Right atrium auricular region (tissue), 2 donors: ENCODE data around the gene GAB4. TPM values are rescaled to one million over a fixed set of nuclear protein-coding genes. Genes with fewer than 3 reads are reported as not detected.
"Not testable (repeated sequence)": the region's sequence is repeated elsewhere in the genome, so short reads cannot be mapped to it uniquely, and the experiment has no call there.

Experiments used
- DNase-seq: peaks from one replicate; pipeline ENCODE4 v3.0.0-alpha.2; 2019; ENCODE audit warnings: low spot score
- H3K27ac ChIP-seq, 2 donors: fragments of 200-600 bp; sonication (generic); 1 replicate in 1 of 2; 2 replicates in 1 of 2; pipeline ENCODE4 v1.5.1; 2016 to 2019
- H3K27me3 ChIP-seq, 2 donors: fragments of 200-600 bp; sonication (generic); one replicate each; pipeline versions ENCODE4 v1.5.1 to v1.6.0; 2017 to 2019
- H3K36me3 ChIP-seq: fragments of 200-600 bp; sonication (generic); one replicate; pipeline ENCODE4 v1.5.1; 2016
- H3K4me1 ChIP-seq, 2 donors: fragments of 200-600 bp; sonication (generic); one replicate each; pipeline versions ENCODE4 v1.5.1 to v1.6.0; 2017 to 2019
- H3K4me3 ChIP-seq, 2 donors: fragments of 200-600 bp; sonication (generic); 1 replicate in 1 of 2; 2 replicates in 1 of 2; pipeline ENCODE4 v1.5.1; 2017 to 2019; ENCODE audit warnings: mild to moderate bottlenecking in 1 of 2, moderate library complexity in 1 of 2
- H3K9me3 ChIP-seq, 2 donors: fragments of 200-600 bp; sonication (generic); one replicate each; pipeline ENCODE4 v1.5.1; 2019
- total RNA-seq, 2 donors: library from RNA; depleted of rRNA; stranded (reverse); fragments of >200 nt; gene quantifications; one replicate each; pipeline ENCODE4 v1.1.0, GENCODE V29; 2016
- TF ChIP-seq, protein P1 (sequence below), 2 donors: fragments of 200-600 bp; sonication (generic); IDR thresholded peaks; one replicate each; pipeline ENCODE4 v1.5.1; 2019; ENCODE audit warnings: antibody characterized with exemption in 2 of 2

GAB4 gene
- total RNA-seq, 2 donors from 2014 or later: not detected

DNA sequence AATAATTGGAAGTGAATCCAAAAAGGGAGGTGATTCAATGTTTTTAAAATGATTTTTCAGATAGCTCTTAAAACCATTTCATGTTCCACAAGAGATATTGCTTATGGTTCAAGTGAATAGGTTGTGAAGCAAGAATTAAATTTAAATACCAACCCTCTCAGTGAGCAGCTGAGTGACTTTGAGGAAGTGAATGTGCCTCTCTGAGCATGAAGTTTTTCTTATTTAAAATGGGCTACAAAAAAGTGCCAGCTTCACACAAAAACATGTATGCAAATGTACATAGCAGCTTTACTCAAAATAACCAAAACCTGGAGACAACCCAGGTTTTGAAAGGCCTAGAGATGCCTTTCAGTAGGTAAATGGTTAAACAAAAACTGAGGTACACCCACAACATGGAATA is 35.5 kb upstream of the GAB4 start:
- Histone ChIP-seq H3K36me3 (no peaks in the 10 kb centered on the region), H3K4me3 (no peak overlapping the region), H3K9me3 (no peaks in the 10 kb centered on the region), H3K27ac (no peak overlapping the region), H3K27me3 (no peaks in the 10 kb centered on the region), H3K4me1 (no peaks in the 10 kb centered on the region)
- no peak for DNase-seq
- TF ChIP-seq, protein P1, sequence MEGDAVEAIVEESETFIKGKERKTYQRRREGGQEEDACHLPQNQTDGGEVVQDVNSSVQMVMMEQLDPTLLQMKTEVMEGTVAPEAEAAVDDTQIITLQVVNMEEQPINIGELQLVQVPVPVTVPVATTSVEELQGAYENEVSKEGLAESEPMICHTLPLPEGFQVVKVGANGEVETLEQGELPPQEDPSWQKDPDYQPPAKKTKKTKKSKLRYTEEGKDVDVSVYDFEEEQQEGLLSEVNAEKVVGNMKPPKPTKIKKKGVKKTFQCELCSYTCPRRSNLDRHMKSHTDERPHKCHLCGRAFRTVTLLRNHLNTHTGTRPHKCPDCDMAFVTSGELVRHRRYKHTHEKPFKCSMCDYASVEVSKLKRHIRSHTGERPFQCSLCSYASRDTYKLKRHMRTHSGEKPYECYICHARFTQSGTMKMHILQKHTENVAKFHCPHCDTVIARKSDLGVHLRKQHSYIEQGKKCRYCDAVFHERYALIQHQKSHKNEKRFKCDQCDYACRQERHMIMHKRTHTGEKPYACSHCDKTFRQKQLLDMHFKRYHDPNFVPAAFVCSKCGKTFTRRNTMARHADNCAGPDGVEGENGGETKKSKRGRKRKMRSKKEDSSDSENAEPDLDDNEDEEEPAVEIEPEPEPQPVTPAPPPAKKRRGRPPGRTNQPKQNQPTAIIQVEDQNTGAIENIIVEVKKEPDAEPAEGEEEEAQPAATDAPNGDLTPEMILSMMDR (IDR thresholded peaks at IDR 0.05): no peak

DNA sequence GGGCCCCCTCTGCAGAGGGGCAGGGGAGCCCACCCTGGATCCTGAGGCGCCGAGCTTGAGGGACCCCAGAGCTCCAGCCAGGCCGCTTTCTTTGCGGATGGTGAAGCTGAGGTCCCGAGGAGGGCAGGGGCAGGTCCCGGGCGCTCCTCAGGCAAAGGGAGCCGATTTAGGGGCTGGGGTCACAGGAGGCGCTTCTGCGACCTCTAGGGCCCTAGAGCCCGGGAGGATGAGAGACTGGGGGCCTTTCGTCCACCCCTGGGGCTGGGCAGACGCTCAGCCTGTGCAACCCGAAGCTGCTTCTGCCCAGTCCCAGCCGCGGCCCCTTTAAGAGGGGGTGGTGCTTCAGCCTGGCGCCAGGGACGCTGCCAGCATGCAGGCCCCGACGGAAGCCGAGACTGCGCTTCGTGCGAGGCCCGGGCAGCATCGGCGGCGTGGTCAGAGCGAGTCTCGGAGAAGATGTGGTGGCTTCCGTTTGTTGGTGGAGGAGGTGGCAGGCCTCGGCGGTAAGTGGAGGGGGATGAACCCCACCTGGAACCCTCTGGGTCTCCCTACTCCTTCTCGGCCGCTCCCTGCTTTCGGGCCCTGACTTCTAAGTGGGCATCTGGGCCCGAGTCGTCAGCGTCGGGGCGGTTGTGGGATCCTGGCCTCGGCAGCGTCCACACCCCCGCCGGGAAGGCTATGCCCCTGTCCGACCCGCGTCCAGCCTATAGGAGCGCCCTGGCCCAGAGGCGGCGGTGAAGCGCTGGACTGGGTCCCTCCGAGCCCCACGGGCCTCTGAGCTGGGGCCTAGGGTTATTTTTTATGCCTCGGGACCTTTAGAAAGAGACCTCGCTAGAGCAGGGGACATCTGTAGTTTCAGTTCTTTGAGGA is 29.1 kb upstream of the GAB4 start:
- DNase-seq, H3K9me3 ChIP-seq, H3K36me3 ChIP-seq, H3K27me3 ChIP-seq: not testable (repeated sequence)
- H3K4me3 ChIP-seq: peak overlapping the region; percentile 31 to 47
- peak overlapping the region in 1 of 2 donors; percentile 51 for H3K27ac ChIP-seq
- H3K4me1 ChIP-seq: peaks cover 0 to 11% of the 10 kb centered on the region in 2 donors

DNA sequence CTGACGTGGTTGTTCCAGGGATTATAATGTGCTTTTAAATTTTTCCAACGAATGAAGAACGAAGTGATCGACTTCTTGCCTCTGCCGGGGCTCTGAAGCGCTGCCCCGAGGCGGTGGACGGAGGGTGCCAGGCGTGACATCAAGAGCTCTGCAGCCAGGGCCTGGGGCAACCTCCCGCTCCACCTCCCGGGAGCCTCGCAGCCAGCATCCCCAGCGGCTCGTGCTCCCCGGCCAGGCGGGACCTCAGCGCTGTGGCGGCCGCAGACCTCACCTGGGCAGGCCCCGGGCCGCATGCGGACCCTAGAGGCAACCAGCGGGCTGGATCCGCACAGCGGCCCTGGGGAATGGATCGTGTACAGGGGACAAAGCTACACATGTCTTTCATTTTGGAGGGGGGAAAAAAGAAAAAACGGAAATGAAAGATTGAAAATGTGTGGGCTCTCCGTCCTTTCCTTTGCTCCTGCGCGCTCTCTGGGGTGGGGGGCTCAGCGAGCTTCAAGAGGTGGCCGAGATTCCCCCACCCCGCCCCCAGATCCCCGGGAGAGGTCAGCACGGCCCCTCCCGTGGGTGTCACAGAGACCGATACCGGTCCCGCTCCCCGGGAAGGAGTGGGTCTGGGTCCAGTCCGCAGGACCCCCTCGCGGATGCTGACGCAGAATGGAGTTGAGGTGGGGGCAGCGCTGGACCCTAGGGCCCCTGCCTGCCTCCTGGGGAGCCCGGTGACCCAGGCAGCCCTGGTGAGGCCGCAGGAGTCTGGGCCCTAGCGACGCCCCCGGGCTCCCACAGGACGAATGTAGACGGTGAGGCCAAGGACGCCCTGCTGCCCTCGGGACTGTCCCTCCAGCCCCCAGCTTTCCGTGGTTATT is 28.2 kb upstream of the GAB4 start:
- H3K4me1 ChIP-seq: peaks cover 0 to 11% of the 10 kb centered on the region in 2 donors
- peak overlapping the region in 1 of 2 donors; percentile 51 for H3K27ac ChIP-seq

DNA sequence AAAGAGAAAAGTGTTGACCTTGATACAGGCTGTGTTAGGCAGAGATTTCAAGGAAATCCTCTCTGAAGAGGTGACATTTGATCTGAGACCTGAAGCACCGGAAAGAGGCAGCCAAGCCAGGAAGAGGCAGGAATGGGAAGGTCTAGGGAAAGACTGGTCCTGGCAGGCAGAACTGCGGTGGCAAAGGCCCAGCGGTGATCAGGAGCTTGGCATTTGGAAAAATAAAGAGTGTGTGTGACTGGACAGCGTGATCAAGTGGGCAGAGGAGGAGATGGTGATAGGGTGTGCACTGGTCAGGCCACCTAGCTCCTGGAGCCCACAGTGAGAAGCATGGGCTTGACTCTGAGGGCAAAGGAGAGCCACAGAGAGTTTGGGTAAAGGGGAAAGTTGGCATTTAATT is 27.2 kb upstream of the GAB4 start:
- no peak overlapping the region for H3K27ac ChIP-seq
- no peaks in the 10 kb centered on the region for H3K9me3 ChIP-seq
- no peak for DNase-seq
- TF ChIP-seq, protein P1 (IDR thresholded peaks at IDR 0.05): no peak
- H3K27me3 ChIP-seq: peaks cover 0 to 4% of the 10 kb centered on the region in 2 donors
- no peaks in the 10 kb centered on the region for H3K36me3 ChIP-seq
- H3K4me3 ChIP-seq: no peak overlapping the region
- peaks cover 0 to 11% of the 10 kb centered on the region in 2 donors for H3K4me1 ChIP-seq

More for the DNA sequence above, 28.2 kb upstream of the GAB4 start:
- H3K9me3 ChIP-seq, DNase-seq, H3K27me3 ChIP-seq, H3K36me3 ChIP-seq: not testable (repeated sequence)
- peak overlapping the region; percentile 31 to 47 for H3K4me3 ChIP-seq

DNA sequence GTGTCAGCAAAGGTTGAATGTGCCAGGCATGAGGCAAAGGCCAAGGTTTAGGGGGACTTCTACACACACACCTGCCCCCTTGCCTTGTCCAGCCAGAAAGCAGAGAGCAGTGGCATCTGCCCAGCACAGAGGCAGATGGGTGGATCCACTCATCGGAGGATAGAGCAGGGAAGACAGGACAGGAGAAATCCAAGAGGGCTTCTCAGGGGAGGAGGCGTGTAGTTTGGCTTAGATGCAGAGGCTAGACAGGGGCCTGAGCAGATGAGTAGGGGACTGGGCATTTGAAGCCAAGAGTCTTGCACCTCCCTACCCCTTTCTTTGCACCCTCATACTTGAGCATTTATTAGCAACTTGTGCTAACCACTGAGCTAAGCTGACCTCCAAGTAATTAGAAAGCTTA is 26.5 kb upstream of the GAB4 start:
- not testable (repeated sequence) for H3K4me3 ChIP-seq, H3K36me3 ChIP-seq, H3K27ac ChIP-seq, H3K9me3 ChIP-seq, H3K27me3 ChIP-seq, DNase-seq
- H3K4me1 ChIP-seq: peaks cover 0 to 11% of the 10 kb centered on the region in 2 donors

DNA sequence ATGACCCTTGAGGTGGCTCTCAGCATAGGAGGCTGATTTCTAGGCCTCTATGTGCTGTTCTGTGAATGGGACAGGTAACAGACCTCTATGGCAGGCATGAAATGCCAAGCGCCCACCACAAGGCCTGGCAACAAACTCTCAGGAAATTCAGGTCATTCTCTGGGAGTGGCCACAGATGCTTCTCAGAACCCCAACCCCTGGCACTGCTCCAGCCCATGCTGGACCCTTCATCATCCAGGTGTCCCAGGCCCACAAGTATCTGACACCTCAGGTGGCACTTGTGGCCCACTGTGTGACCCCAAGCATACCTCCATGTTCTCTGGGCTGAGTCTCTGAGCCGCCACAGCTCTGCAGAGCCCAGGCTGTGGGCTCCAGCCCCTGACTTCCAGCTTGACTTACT is 24.3 kb upstream of the GAB4 start:
- H3K4me1 ChIP-seq: peaks cover 0 to 11% of the 10 kb centered on the region in 2 donors
- H3K27ac ChIP-seq, DNase-seq, H3K9me3 ChIP-seq, H3K36me3 ChIP-seq, H3K4me3 ChIP-seq, H3K27me3 ChIP-seq: not testable (repeated sequence)

DNA sequence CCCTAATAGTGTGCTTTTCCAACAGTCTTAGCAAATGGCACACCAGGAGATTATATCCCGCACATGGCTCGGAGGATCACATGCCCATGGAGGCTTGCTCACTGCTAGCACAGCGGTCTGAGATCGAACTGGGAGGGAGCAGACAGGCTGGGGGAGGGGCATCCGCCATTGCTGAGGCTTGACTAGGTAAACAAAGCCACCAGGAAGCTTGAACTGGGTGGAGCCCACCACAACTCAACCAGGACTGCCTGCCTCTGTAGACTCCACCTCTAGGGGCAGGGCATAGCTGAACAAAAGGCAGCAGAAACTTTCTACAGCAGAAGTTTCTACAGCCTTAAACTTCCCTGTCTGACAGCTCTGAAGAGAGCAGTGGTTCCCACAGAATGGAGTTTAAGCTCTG is 16.4 kb upstream of the GAB4 start:
- DNase-seq, H3K27ac ChIP-seq, H3K9me3 ChIP-seq, H3K4me1 ChIP-seq, H3K4me3 ChIP-seq, H3K27me3 ChIP-seq, H3K36me3 ChIP-seq: not testable (repeated sequence)

DNA sequence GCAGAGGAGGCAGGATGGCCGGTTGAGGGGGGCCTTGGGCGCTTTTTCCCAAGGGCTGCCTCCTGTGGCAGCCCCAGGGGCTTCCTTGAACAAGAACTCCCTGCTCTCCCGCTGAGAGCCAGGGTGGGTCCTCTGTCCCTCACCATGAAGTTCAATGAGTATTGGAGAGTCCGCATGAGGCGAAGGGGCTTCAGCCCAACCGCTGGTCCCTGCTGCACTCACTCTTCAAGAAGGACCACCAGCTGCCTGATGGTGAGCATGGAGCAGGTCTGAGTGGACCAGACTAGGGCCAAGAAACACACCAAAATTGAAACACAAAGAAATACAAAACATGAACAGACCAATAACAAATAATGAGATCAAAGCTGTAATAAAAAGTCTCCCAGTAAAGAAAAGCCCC is 7.5 kb upstream of the GAB4 start:
- H3K4me1 ChIP-seq, DNase-seq, H3K4me3 ChIP-seq, H3K36me3 ChIP-seq, H3K9me3 ChIP-seq, H3K27me3 ChIP-seq, H3K27ac ChIP-seq: not testable (repeated sequence)

DNA sequence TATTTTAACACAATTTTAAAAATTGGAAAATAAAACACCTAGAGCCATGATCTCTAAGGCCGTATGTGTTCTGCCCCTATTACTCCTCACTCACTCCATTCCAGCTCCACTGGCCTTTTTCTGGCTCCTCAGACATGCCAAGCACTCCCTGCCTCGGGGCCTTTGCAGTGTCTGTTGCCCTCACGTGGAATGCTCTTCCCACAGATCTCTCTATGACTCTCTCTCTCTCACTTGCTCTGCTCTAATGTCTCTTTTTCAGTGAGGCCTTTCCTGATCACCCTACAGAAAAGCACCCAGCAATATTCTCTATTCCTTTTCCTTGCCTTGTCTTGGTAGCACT is 6.0 kb upstream of the GAB4 start:
- not testable (repeated sequence) for H3K36me3 ChIP-seq, H3K27me3 ChIP-seq, H3K9me3 ChIP-seq, DNase-seq, H3K4me1 ChIP-seq, H3K27ac ChIP-seq, H3K4me3 ChIP-seq
